Tibial nerve (tissue), 4 donors: ENCODE data around the gene ZNF772. TPM values are rescaled to one million over a fixed set of nuclear protein-coding genes. Genes with fewer than 3 reads are reported as not detected.

ENCODE experiments used
- DNase-seq, 2 donors: peaks; one replicate each; pipeline ENCODE4 v3.0.0-alpha.2; 2019; ENCODE audit warnings: low spot score in 2 of 2
- H3K27ac ChIP-seq, 4 donors: fragments of 200-600 bp; sonication (generic) in 3 of 4; one replicate each; pipeline ENCODE4 v1.5.1; 2017 to 2019; ENCODE audit warnings: mild to moderate bottlenecking in 1 of 4
- H3K27me3 ChIP-seq, 2 donors: fragments of 200-600 bp; sonication (generic) in 1 of 2; one replicate each; pipeline versions ENCODE4 v1.5.1 to v1.6.0; 2017 to 2019
- H3K36me3 ChIP-seq, 3 donors: fragments of 200-600 bp; sonication (generic); one replicate each; pipeline ENCODE4 v1.5.1; 2018 to 2019
- H3K4me1 ChIP-seq, 4 donors: fragments of 200-600 bp; sonication (generic) in 3 of 4; one replicate each; pipeline ENCODE4 v1.5.1; 2017 to 2019
- H3K4me3 ChIP-seq, 4 donors: fragments of 200-600 bp; sonication (generic) in 3 of 4; one replicate each; pipeline ENCODE4 v1.5.1; 2017 to 2019; ENCODE audit warnings: mild to moderate bottlenecking in 1 of 4, moderate library complexity in 1 of 4
- H3K9me3 ChIP-seq, 4 donors: fragments of 200-600 bp; sonication (generic) in 3 of 4; one replicate each; pipeline ENCODE4 v1.5.1; 2017 to 2019
- EP300 ChIP-seq, 2 donors: sonication (generic); formaldehyde crosslinking; IDR thresholded peaks; one replicate each; pipeline ENCODE4 v1.6.1; 2017; ENCODE audit warnings: antibody characterized with exemption in 2 of 2, mild to moderate bottlenecking in 1 of 2
- POLR2A ChIP-seq, 2 donors: fragments of 450-650 bp; IDR thresholded peaks; one replicate each; pipeline ENCODE4 v1.6.1; 2017; ENCODE audit warnings: antibody characterized with exemption in 2 of 2, mild to moderate bottlenecking in 2 of 2, moderate library complexity in 2 of 2
- WGBS, 2 donors: methylation state at CpG; one replicate each; pipeline ENCODE4 v1.1.5; 2018; 5-methylcytosine and 5-hydroxymethylcytosine counted together
- total RNA-seq, 4 donors: library from RNA; depleted of rRNA; stranded (reverse); fragments of >200 nt; gene quantifications; one replicate each; pipeline ENCODE4 v1.1.0, GENCODE V29; 2016
- TF ChIP-seq, protein P1 (sequence below), 5 experiments: fragments of 200-600 bp in 3 of 5; fragments of 450-650 bp in 2 of 5; sonication (generic) in 3 of 5; IDR thresholded peaks; one replicate each; pipeline ENCODE4 v1.5.1; 2016 to 2019; ENCODE audit warnings: antibody characterized with exemption in 5 of 5, mild to moderate bottlenecking in 3 of 5, moderate library complexity in 2 of 5

The ZNF772 gene
- total RNA-seq, 4 donors from 2014 or later, result 9.3 to 19.2 (median 13.6) TPM

DNA sequence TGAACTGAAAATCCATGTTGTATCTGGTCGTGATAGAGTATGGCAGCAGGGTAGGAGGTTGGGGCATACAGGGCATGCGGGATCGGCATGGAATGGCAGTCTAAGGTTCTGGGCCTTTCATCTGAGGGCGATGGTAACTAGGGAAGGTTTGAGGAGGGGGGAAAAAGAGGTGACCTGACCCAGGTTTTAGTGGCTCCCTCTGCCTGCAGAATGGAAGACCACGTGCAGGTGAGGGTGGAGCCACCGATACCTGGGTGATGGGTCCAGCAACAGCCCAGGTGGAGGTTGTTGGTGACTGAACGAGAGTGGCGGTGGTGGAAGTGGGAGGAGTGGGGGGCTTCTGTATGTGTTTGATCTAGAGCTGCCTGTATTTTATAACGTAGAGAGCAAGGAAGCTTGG is 38.4 kb downstream of the ZNF772 start:
- 83 to 95% methylated on average over 9 of the region's 9 CpGs for WGBS, 2 donors
- DNase-seq, result no peak
- peaks cover 0 to 27% (median 11%) of the 10 kb centered on the region in 4 donors for H3K4me1 ChIP-seq
- no peaks in the 10 kb centered on the region for H3K27me3 ChIP-seq
- no peak overlapping the region for H3K4me3 ChIP-seq
- peaks cover 0 to 61% (median 12%) of the 10 kb centered on the region in 4 donors for H3K9me3 ChIP-seq
- H3K27ac ChIP-seq, result no peak overlapping the region
- TF ChIP-seq POLR2A (IDR thresholded peaks at IDR 0.05) (no peak), EP300 (IDR thresholded peaks at IDR 0.05) (no peak)
- TF ChIP-seq, protein P1, sequence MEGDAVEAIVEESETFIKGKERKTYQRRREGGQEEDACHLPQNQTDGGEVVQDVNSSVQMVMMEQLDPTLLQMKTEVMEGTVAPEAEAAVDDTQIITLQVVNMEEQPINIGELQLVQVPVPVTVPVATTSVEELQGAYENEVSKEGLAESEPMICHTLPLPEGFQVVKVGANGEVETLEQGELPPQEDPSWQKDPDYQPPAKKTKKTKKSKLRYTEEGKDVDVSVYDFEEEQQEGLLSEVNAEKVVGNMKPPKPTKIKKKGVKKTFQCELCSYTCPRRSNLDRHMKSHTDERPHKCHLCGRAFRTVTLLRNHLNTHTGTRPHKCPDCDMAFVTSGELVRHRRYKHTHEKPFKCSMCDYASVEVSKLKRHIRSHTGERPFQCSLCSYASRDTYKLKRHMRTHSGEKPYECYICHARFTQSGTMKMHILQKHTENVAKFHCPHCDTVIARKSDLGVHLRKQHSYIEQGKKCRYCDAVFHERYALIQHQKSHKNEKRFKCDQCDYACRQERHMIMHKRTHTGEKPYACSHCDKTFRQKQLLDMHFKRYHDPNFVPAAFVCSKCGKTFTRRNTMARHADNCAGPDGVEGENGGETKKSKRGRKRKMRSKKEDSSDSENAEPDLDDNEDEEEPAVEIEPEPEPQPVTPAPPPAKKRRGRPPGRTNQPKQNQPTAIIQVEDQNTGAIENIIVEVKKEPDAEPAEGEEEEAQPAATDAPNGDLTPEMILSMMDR (IDR thresholded peaks at IDR 0.05), result no peak
- H3K36me3 ChIP-seq, result peaks cover 3 to 63% (median 8%) of the 10 kb centered on the region in 3 donors

DNA sequence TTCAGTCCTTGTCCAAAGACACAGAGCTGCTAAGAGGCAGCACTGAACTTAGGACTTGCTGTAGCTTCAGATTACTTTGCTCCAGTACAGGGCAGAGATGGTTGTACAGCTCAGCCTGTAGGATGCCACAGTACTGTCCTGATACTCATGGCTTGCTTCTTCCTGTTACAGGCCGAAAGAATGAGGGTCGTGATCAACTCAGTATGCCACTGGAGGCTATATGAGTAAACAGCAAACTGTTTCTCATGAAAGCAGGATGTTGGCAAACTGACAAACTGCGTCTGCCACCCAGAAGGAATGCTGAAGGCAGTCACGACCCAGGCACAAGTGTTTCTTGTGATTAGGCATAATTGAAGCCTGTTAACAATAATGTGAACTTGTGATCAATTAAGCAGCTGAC is 39.4 kb downstream of the ZNF772 start:
- Histone ChIP-seq H3K36me3 (peaks cover 0 to 54% (median 1%) of the 10 kb centered on the region in 3 donors), H3K27me3 (no peaks in the 10 kb centered on the region), H3K9me3 (peaks cover 0 to 51% (median 5%) of the 10 kb centered on the region in 4 donors), H3K4me1 (peaks cover 0 to 27% (median 11%) of the 10 kb centered on the region in 4 donors), H3K27ac (no peak overlapping the region), H3K4me3 (no peak overlapping the region)
- WGBS, 2 donors, result 44 to 48% methylated on average over 4 of the region's 4 CpGs
- DNase-seq, result no peak
- TF ChIP-seq EP300 (IDR thresholded peaks at IDR 0.05) (no peak), POLR2A (IDR thresholded peaks at IDR 0.05) (no peak)
- TF ChIP-seq, protein P1 (IDR thresholded peaks at IDR 0.05), result no peak

DNA sequence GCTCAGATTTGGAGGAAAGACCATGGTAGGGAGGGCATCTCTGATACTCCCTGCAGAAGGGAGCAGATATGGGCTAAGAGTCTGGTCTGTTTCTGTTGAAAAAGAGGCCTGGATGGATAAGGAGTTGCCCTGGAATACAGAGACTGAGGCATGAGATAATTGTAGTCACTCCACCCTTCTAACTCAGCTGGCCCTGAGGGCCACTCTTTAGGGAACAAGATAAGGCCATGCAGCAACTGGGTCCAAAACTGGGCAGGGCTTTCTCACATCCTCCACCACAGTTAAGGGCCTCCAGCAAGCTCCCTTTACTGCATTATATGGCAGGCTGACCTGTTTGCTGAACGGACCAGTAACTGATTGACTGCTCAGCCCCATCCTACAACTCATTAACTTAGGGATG is 40.9 kb downstream of the ZNF772 start:
- Histone ChIP-seq H3K27ac (no peak overlapping the region), H3K4me3 (no peak overlapping the region), H3K9me3 (peaks cover 0 to 36% (median 2%) of the 10 kb centered on the region in 4 donors), H3K36me3 (peaks cover 0 to 38% (median 0%) of the 10 kb centered on the region in 3 donors), H3K27me3 (no peaks in the 10 kb centered on the region), H3K4me1 (peaks cover 0 to 27% (median 11%) of the 10 kb centered on the region in 4 donors)
- WGBS, 2 donors, result 53 to 60% methylated on average over 1 of the region's 1 CpG
- no peak for DNase-seq
- TF ChIP-seq, protein P1 (IDR thresholded peaks at IDR 0.05), result no peak
- no peak for TF ChIP-seq POLR2A (IDR thresholded peaks at IDR 0.05)
- TF ChIP-seq EP300 (IDR thresholded peaks at IDR 0.05), result no peak

DNA sequence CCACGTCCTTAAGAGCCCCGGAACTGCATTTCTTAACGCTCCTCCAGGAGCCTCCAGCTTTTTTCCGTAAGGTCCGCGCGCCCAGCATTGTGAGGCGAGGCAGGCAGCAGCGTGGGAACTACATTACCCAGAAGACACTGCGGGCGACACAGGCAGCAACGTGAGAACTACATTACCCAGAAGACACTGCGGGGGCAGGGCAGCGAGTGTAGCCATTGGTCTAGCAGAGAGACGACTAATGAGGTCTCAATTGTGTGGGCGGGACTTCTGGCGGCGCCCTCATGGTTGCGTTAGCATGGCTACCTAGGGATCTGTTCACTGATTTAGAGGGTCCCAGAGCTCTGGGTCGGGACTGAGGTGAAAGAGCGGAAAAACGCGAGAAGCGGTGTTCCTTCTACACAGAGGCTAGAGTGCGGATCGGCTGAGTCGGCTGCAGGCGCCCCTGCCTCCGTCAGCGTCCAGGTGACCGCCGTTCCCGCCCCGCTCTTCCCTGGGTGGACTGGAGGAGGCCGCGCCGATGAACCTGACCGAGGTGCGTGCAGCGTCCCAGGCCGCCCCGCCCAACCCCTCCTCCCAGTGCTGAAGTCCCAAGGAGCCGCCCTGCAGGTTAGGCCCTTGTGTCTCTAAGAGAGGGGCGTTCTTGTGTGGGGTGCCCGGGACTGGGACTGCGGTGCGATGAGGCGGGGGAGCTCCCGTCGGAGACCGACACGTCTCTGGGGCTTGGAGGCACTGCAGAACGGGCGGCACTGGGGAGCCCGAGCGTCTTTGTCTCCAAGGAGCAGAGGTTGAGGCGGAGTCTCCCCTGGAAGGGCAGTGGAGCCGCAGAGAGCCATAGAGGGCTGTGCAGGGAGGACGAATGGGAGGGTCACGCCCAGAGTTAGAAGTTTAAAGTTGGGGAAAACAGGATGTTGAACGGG is 42.0 kb downstream of the ZNF772 start, which contains the start of gene ZNF749:
ZNF749 (plus strand) TSS at position 264 of the 917 bp plus-strand sequence; CDS start at position 518, 254 bp downstream.
- H3K4me1 ChIP-seq, result peaks cover 0 to 27% (median 11%) of the 10 kb centered on the region in 4 donors
- DNase-seq, result peak; percentile 97 to 100
- H3K27me3 ChIP-seq, result no peaks in the 10 kb centered on the region
- peaks cover 0 to 27% (median 0%) of the 10 kb centered on the region in 3 donors for H3K36me3 ChIP-seq
- TF ChIP-seq, protein P1 (IDR thresholded peaks at IDR 0.05), result no peak
- TF ChIP-seq EP300 (IDR thresholded peaks at IDR 0.05), result peak; percentile 78 to 80
- TF ChIP-seq POLR2A (IDR thresholded peaks at IDR 0.05), result no peak
- peak within 1 kb of the TSS; percentile 64 to 80 (median 70) for H3K4me3 ChIP-seq
- WGBS, 2 donors, result 0 to 1% methylated on average over 45 to 48 of the region's 61 CpGs
- peaks cover 0 to 25% (median 0%) of the 10 kb centered on the region in 4 donors for H3K9me3 ChIP-seq
- H3K27ac ChIP-seq, result peak within 1 kb of the TSS in 2 of 4 donors; percentile 66 to 75
